ENCODE measurements around the gene WASF2.

WASF2 gene

GRCh38 chr1:27357281-27358037 is 132.5 kb downstream of the WASF2 start:
- peak; percentile 77 for DNase-seq (ENCODE audit: low spot score)

GRCh38 chr1:27356619-27357280 is 133.2 kb downstream of the WASF2 start:
- DNase-seq (ENCODE audit: low spot score): no peak

- no peak for DNase-seq (ENCODE audit: low spot score)
Measured at GRCh38 chr1:27356277-27356618, 133.7 kb downstream of the WASF2 start.

GRCh38 chr1:27355683-27356082 is 134.3 kb downstream of the WASF2 start:
- no peak for DNase-seq (ENCODE audit: low spot score)

All from cerebellar cortex (tissue), 1 donor.